H1 (cell line): ENCODE measurements around the gene PRPF18. TPM values are rescaled to one million over a fixed set of nuclear protein-coding genes. Genes with fewer than 3 reads are reported as not detected.

Source experiments
- ATF3 ChIP-seq: IDR thresholded peaks from 2 replicates; pipeline ENCODE4 v1.6.1; 2011; ENCODE audit warnings: low read depth, mild to moderate bottlenecking, low read length; ENCODE audit not compliant: insufficient read depth
- EP300 ChIP-seq, 2 experiments: IDR thresholded peaks; 1 replicate in 1 of 2; 2 replicates in 1 of 2; pipeline ENCODE4 v1.6.1; 2011 to 2012; ENCODE audit warnings: low read depth in 2 of 2, low read length in 2 of 2, mild to moderate bottlenecking in 2 of 2, borderline replicate concordance in 1 of 2, inconsistent platforms in 1 of 2, moderate library complexity in 1 of 2
- POLR2A ChIP-seq, 2 experiments: IDR thresholded peaks; 1 replicate in 1 of 2; 2 replicates in 1 of 2; pipeline ENCODE4 v1.6.1; 2011; ENCODE audit warnings: low read depth in 2 of 2, low read length in 2 of 2, mild to moderate bottlenecking in 2 of 2; ENCODE audit errors: control extremely low read depth in 1 of 2
- TBP ChIP-seq: IDR thresholded peaks from 2 replicates; pipeline ENCODE4 v1.6.1; 2011; ENCODE audit warnings: low read depth, low read length, improper control_type of control experiment
- polyA plus RNA-seq, 7 experiments: library from polyadenylated mRNA; depleted of rRNA in 3 of 7; stranded (reverse) in 5 of 7; unstranded in 2 of 7; fragments of >200 nt in 5 of 7; fragments of 200-250 nt in 2 of 7; gene quantifications; 1 replicate in 5 of 7; 2 replicates in 1 of 7; 4 replicates in 1 of 7; pipeline versions ENCODE4 v1.2.1 to v1.2.3, GENCODE V29; 2011 to 2013; ENCODE audit warnings: missing spikeins in 2 of 7, mixed read lengths in 2 of 7
- total RNA-seq: library from RNA; stranded (reverse); fragmentation: NEBNext Ultra II Directional; extraction: Animal tissue kit (Norgen Biotek cat#: 25700); gene quantifications from 2 replicates; pipeline ENCODE4 v1.2.1, GENCODE V29; 2021

PRPF18 gene
- total and polyA plus RNA-seq, 2 of the 8 experiments (the other 6 are each of a cell fraction or from before 2014, with no cell fraction given): 3.8 to 12.6 TPM

- TF ChIP-seq EP300 (IDR thresholded peaks at IDR 0.05; ENCODE audit: borderline replicate concordance in 1 of 2, low read depth in 2 of 2, low read length in 2 of 2): no peak
- TF ChIP-seq POLR2A (IDR thresholded peaks at IDR 0.05; ENCODE audit: control extremely low read depth in 1 of 2, low read depth in 2 of 2, low read length in 2 of 2): no peak
- no peak for TF ChIP-seq ATF3
- no peak for TF ChIP-seq TBP
Observed at GRCh38 chr10:13628661-13629060, 41.9 kb downstream of the PRPF18 start (continued).
